Hepatic stellate cell (primary cell): ENCODE results near the gene ABCC11.
A peak's percentile ranks its signal among the peaks of the same experiment; 100 is the strongest.

Experiments used
- DNase-seq: peaks from one replicate; pipeline ENCODE4 v3.0.0; 2011; ENCODE audit warnings: low spot score

Gene ABCC11

GRCh38 chr16:48129926-48130325 lies 117.4 kb downstream of the ABCC11 start:
- no peak for DNase-seq

GRCh38 chr16:48128769-48129168 lies 118.6 kb downstream of the ABCC11 start:
- DNase-seq: no peak

GRCh38 chr16:48126801-48127644 lies 120.3 kb downstream of the ABCC11 start:
- peak; percentile 85 for DNase-seq

- no peak for DNase-seq
Measured at GRCh38 chr16:48125888-48126287, 121.5 kb downstream of the ABCC11 start.

GRCh38 chr16:48124266-48124665 lies 123.1 kb downstream of the ABCC11 start:
- no peak for DNase-seq

- DNase-seq: peak; percentile 96
Measured at GRCh38 chr16:48123104-48123788, 124.1 kb downstream of the ABCC11 start.

- no peak for DNase-seq
Measured at GRCh38 chr16:48121276-48121675, 126.1 kb downstream of the ABCC11 start.

- no peak for DNase-seq
Measured at GRCh38 chr16:48118841-48119240, 128.5 kb downstream of the ABCC11 start.

GRCh38 chr16:48117217-48118105 lies 129.9 kb downstream of the ABCC11 start:
- DNase-seq: peak; percentile 71
